Measurements from ENCODE around the gene NFASC. TPM values are rescaled to one million over a fixed set of nuclear protein-coding genes. Genes with fewer than 3 reads are reported as not detected.
A peak's percentile ranks its signal among the peaks of the same experiment; 100 is the strongest.

The NFASC gene
- total and polyA plus RNA-seq, 9 of the 15 experiments (the other 6 are each of a cell fraction or from before 2014, with no cell fraction given), result 0.03 to 0.16 (median 0.06) TPM; not detected in 6

GRCh38 chr1:204940591-204940990 is 69.9 kb downstream of the NFASC start:
- no peak for TF ChIP-seq E2F3 (CRISPR knock-in tag; IDR thresholded peaks at IDR 0.05)
- TF ChIP-seq ZBTB7A (IDR thresholded peaks at IDR 0.05; ENCODE audit: borderline replicate concordance, control insufficient read depth, low read depth, low read length), result no peak
- TF ChIP-seq NCOA1 (IDR thresholded peaks at IDR 0.05; ENCODE audit: low read depth), result no peak
- no peak for TF ChIP-seq ZSCAN29 (IDR thresholded peaks at IDR 0.05)
- TF ChIP-seq ZNF133 (CRISPR knock-in tag; IDR thresholded peaks at IDR 0.05), result no peak
- no peak for TF ChIP-seq ELF1 (tag; IDR thresholded peaks at IDR 0.05)
- TF ChIP-seq TFE3 (CRISPR knock-in tag; IDR thresholded peaks at IDR 0.05), result no peak
- TF ChIP-seq ZNF280A (IDR thresholded peaks at IDR 0.05; ENCODE audit: low read depth, partially characterized antibody), result no peak
- TF ChIP-seq ZNF143 (CRISPR knock-in tag; IDR thresholded peaks at IDR 0.05), result no peak
- TF ChIP-seq HDAC6 (IDR thresholded peaks at IDR 0.05; ENCODE audit: low read depth, low read length), result no peak
- TF ChIP-seq FOSL1 (tag; conservative IDR thresholded peaks at IDR 0.05), result no peak
- TF ChIP-seq PHF8 (IDR thresholded peaks at IDR 0.05; ENCODE audit: borderline replicate concordance, low read length), result no peak
- TF ChIP-seq ZFP91 (CRISPR knock-in tag; IDR thresholded peaks at IDR 0.05), result no peak
- no peak for TF ChIP-seq CTCF (IDR thresholded peaks at IDR 0.05 in 2 of 3, conservative IDR thresholded peaks at IDR 0.05 in 1 of 3; ENCODE audit: insufficient read depth in 2 of 3, low read depth in 1 of 3, low read length in 3 of 3)
- TF ChIP-seq ZNF780A (CRISPR knock-in tag; IDR thresholded peaks at IDR 0.05), result no peak
- no peak for TF ChIP-seq SNAPC5 (CRISPR knock-in tag; IDR thresholded peaks at IDR 0.05)
- no peak for TF ChIP-seq MTF1 (CRISPR knock-in tag; IDR thresholded peaks at IDR 0.05; ENCODE audit: borderline replicate concordance)
- Histone ChIP-seq H3K27me3 (ENCODE audit: control insufficient read depth in 2 of 2, insufficient read depth in 2 of 2, low read length in 2 of 2) (peaks cover 13 to 43% of the 10 kb centered on the region in 2 experiments; a peak in 4 of 5 replicates), H4K20me1 (replicated peaks; ENCODE audit: control insufficient read depth, insufficient read depth, low read length) (no peaks in the 10 kb centered on the region), H3K9me1 (ENCODE audit: control insufficient read depth, insufficient read depth, low read length) (no peaks in the 10 kb centered on the region), H3K27ac (ENCODE audit: extremely low read depth, low read depth, low read length) (no peak overlapping the region), H3K79me2 (ENCODE audit: control insufficient read depth, insufficient read depth, low read length) (no peaks in the 10 kb centered on the region), H3K4me1 (replicated peaks in 1 of 2; ENCODE audit: control insufficient read depth in 2 of 2, insufficient read depth in 2 of 2, low read length in 2 of 2) (no peaks in the 10 kb centered on the region), H3K9me3 (replicated peaks; ENCODE audit: control insufficient read depth, insufficient read depth, low read depth, low read length) (no peaks in the 10 kb centered on the region), H2AFZ (ENCODE audit: low read depth, low read length) (no peak overlapping the region), H3K4me2 (ENCODE audit: insufficient read depth, low read length) (no peak overlapping the region), H3K4me3 (no peak overlapping the region), H3K9ac (ENCODE audit: insufficient read depth in 1 of 2, low read depth in 2 of 2, low read length in 2 of 2) (no peak overlapping the region), H3K36me3 (ENCODE audit: control insufficient read depth, insufficient read depth, low read length) (no peaks in the 10 kb centered on the region)
- ChIA-PET CTCF (ENCODE audit: low intra/inter-chr PET ratio) (interaction anchor here (2.9 kb wide), 1 partner anchor 133 kb away, joined by 26 read pairs; no protein-coding TSS in a partner anchor), POLR2A (interaction anchor here (1.1 kb wide), 1 partner anchor 13 kb away, joined by 3 read pairs; no protein-coding TSS in a partner anchor)
- DNase-seq (ENCODE audit: extremely low read depth in 1 of 4, low spot score in 3 of 4) (no peak), FAIRE-seq (peak; percentile 55), ATAC-seq (no peak)
- no TSS peak for BruUV-seq (replicated peaks)
- in situ Hi-C loops (cut with MboI) (no loop called here), intact Hi-C loops (cut with micrococcal nuclease) (loop anchor here (10.0 kb wide), 1 partner anchor 376 kb away; no protein-coding TSS in a partner anchor)
- WGBS (ENCODE audit: insufficient coverage, low coverage, missing lambda C conversion rate), result 0% methylated on average over 2 of the region's 2 CpGs

Measured in K562 (cell line).